ENCODE results near the gene AGAP4.
"Not testable (repeated sequence)": the region's sequence is repeated elsewhere in the genome, so short reads cannot be mapped to it uniquely, and the experiment has no call there.

Gene AGAP4

DNA sequence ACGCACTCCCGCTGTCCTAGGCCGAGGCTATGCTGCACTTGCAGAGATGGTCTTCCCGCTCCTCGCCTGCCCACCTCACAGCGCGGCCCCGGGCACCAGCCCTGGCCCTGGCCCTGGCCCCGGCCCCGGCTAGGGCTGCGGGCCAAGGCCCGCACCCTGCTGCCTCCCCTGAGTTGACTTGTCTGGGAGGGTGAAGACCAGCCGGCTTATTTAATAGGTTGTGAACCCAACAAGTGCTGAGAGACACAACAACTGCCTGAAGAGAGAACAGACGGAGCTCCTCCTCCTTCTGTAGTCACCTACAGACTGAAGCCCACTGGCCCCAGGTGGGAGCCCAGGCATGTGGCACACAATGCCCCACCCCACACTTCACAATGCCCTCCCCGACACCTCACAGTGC, at the start of gene AGAP4:
Gene AGAP4, minus strand, starts transcription at position 101 of the 400 bp plus-strand sequence. CDS start 153 bp downstream, outside the sequence.
- DNase-seq (ENCODE audit: low spot score): not testable (repeated sequence)

GRCh38 chr10:45890721-45891120, 43.4 kb upstream of the AGAP4 start:
- not testable (repeated sequence) for DNase-seq (ENCODE audit: low spot score)

GRCh38 chr10:45889539-45890230, 42.4 kb upstream of the AGAP4 start:
- not testable (repeated sequence) for DNase-seq (ENCODE audit: low spot score)

- not testable (repeated sequence) for DNase-seq (ENCODE audit: low spot score)
These were observed 35.6 kb upstream of the AGAP4 start for GRCh38 chr10:45882880-45883279.

GRCh38 chr10:45865404-45865803, 18.1 kb upstream of the AGAP4 start:
- DNase-seq (ENCODE audit: low spot score): not testable (repeated sequence)

DNA sequence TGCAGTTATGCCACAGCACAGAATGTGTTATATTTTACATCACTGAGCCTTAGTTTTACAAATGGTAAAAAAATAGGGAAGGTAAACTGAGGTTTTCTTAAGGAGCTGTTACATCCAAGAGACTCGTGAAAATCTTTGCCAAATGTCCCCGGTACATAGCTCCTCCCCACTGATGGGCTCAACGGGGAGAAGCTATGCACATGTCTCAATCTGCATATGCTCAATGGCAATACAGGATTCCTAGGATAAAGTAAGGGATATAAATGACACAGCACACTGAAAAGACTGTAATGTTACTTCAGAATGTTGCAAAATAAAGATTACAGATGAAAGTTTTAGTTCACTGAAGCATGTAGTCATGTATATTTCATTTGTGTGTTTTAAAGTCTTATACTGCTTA, 17.0 kb upstream of the AGAP4 start:
- DNase-seq (ENCODE audit: low spot score): not testable (repeated sequence)

DNA sequence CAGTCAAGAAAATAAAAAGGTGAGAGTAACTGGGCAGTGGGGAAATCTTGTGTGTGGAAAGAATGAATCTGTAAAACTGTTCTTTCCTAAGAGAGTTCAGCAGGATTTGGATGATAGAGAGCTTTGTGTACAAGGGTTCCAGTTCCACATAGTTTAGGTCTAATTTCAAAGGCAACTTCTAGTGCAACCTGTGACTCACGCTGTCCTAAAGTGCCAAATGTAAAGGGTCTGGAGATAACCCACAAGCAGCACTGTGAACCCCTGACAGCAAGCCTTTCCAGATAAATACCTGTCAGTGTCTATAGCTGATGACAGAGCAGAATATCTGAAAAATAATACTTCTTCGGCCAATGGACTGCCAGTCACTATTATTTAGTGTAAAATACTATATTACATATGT, 16.3 kb upstream of the AGAP4 start:
- not testable (repeated sequence) for DNase-seq (ENCODE audit: low spot score)

- DNase-seq (ENCODE audit: low spot score): not testable (repeated sequence)
These were observed 10.6 kb upstream of the AGAP4 start for GRCh38 chr10:45857931-45858330.

DNA sequence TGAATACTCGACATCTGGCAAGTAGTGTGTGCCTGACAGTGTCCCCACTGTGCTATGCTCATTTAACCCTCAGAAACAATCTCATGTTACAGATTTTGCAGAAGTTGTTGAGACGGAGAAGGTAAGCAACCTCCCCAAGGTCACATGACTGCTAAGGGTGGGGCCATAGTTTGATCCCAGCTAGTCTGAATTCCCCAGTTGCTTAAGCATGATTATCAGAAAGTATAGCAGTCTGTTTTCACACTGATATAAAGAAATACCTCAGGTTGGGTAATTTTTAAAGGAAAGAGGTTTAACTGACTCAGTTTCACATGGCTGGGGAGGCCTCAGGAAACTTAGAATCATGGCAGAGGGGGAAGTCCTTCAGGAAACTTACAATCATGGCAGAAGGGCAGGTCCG, 1.2 kb upstream of the AGAP4 start:
- not testable (repeated sequence) for DNase-seq (ENCODE audit: low spot score)

- not testable (repeated sequence) for DNase-seq (ENCODE audit: low spot score)
These were observed 24.4 kb downstream of the AGAP4 start for GRCh38 chr10:45822918-45823317.

- not testable (repeated sequence) for DNase-seq (ENCODE audit: low spot score)
These were observed 27.0 kb downstream of the AGAP4 start for GRCh38 chr10:45820107-45820830.

- DNase-seq (ENCODE audit: low spot score): no peak
These were observed 27.7 kb downstream of the AGAP4 start for GRCh38 chr10:45819552-45819951.

DNA sequence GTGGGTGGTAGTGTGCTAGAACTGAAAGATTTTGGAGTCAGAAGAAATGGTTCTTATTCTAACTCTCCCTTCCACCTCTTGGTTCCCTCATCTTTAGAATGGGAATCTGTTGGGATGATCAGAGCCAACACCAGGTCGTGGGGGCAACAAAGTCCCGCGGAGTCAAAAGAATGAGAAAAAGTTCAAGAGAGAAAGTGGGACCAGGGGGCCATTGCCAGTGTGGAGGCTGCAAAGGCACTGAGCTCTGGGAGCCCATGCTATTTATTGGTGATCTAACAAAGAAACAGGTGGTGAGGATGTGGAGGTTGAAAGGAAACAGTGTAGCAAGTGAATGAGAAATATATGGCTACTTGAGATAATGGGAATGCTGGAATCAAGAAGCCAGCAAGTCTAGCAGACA, 29.4 kb downstream of the AGAP4 start:
- no peak for DNase-seq (ENCODE audit: low spot score)

DNA sequence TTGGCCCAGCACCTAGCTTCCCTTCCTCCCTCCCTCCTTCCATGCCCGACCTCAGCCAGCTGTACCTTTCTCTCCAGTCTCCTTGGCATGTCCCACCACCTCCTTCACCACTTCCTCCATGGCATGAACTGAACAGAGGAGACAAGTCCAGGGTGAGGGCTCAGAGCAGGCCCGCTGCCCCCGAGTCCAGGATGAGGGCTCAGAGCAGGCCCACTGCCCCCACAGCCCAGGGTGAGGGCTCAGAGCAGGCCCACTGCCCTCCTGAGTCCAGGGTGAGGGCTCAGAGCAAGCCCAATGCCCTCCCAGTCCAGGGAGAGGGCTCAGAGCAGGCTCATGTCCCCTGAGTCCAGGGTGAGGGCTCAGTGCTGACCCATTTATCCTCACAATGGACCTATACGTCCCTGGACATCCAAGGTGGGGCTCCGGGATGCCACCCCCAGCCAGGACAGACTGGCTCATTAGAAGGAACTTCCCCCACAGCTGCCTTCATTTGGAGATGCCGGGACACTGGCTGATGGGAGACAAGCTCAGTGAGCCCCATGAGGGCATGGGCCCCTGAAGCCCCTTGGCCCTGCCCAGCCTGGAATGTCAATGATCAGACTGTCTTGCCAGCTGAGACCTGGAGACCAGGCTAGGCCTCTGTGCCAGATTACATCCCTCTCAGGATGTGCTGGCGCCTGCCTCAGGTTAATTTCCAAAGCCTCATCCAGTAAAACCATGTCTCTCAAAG, 30.0 kb downstream of the AGAP4 start:
- no peak for DNase-seq (ENCODE audit: low spot score)

DNA sequence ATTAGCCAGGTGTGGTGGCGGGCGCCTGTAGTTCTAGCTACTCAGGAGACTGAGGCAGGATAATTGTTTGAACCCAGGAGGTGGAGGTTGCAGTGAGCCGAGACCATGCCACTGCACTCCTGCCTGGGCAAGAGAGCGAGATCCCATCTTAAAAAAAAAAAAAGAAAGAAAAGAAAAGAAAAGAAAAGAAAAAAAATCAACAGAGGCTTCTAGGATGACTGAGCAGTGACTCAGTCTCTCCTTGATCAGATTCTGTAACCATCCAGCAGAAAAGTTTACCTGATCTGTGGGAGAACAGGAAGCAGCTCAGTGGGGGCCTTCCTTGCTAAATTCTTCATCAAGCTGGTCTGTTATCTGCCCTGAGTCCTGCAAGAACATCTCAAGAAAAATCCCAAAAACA, 33.2 kb downstream of the AGAP4 start:
- not testable (repeated sequence) for DNase-seq (ENCODE audit: low spot score)

GRCh38 chr10:45812959-45813358, 34.3 kb downstream of the AGAP4 start:
- not testable (repeated sequence) for DNase-seq (ENCODE audit: low spot score)

DNA sequence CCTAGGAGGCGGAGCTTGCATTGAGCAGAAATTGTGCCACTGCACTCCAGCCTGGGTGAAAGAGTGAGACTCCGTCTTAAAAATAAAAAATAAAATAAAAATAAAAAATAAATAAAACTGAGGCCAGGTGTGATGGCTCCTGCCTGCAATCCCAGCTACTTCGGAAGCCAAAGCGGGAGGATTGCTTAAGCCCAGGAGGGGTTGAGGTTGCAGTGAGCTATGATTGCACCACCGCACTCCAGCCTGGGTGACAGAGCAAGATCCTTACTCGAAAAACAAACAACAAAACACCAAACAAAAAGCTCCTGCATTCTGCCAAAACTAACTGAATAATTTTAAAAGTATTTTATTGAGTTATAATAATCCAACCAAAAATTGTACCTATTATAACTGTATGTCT, 36.2 kb downstream of the AGAP4 start:
- DNase-seq (ENCODE audit: low spot score): no peak

DNA sequence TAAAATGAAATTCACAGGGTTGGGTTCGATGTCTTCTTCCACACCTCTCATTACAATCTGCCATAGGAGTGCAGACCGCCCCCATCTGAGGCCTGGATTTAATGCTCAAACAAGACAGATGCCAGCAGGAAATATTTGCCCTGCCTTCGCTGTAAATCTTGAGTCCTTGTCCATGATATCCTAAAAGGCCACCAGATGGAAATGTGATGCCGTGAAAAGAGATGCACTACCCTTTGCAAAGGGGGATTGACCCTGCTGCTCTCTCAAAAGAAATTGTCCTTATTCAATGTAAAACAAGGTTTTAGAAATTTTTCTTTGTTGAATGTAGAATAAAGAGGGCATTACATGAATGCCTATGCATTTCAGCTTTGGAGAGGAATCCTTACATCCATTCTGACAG, 37.5 kb downstream of the AGAP4 start:
- DNase-seq (ENCODE audit: low spot score): no peak

GRCh38 chr10:45804996-45805395, 42.3 kb downstream of the AGAP4 start:
- not testable (repeated sequence) for DNase-seq (ENCODE audit: low spot score)

DNA sequence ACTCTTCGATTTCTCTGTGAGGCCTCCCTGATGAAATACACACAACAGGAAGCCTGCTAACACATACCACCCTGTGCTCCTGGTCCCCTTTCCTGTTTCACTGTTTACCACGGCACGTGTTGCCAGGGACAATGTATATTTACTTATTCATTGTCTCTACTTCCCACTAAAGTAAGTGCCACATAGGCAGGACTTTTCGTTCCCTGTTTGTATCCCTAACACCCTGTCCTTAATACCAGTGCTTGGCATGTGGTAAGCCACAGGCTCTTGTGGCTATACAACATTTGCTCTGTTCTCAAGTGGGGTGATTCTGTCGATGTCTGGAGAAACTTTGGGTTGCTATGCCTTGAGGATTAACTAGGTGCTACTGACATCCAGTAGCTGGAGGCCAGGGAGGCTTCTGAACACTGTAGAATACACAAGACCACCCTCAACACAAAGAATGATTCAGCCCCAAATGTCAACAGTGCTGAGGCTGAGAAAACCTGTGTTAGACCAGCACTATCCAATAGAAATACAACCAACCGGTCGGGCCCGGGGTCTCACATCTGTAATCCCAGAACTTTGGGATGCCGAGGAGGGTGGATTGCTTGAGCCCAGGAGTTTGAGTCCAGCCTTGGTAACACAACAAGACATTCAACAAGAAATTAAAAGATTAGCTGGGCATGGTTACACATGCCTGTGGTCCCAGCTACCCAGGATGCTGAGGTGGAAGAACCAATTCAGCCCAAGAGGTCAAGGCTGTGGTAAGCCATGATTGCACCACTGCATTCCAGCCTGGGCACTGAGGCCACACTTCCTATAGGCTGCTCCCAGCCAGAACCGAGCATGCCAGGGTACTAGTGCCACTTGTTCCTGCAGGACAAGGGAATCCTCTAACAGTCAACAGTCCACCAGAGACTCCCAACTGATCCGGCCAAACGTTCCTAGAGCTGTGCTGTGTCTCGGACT, 44.0 kb downstream of the AGAP4 start:
- not testable (repeated sequence) for DNase-seq (ENCODE audit: low spot score)

DNA sequence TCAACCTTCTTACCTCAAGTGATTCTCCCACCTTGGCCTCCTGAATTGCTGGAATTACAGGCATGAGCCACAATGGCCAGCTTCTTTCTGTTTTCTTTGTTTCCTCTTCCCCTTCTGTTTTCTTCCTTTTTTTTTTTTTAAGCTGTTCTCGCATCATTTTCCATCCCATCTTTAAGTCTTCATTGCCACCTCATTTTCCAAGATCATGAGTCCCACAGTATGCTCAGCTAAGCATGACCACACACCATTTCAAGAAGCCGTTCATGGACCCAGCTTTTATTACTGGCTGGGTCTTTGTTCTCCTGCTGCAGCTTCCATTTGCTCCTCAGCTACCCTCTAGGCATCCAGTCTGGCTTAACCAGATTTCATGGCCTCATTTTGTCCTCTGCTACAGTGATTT, 52.5 kb downstream of the AGAP4 start:
- not testable (repeated sequence) for DNase-seq (ENCODE audit: low spot score)

Measured in HuH-7.5 (cell line).